ENCODE results near the gene SDK1. TPM values are rescaled to one million over a fixed set of nuclear protein-coding genes. Genes with fewer than 3 reads are reported as not detected.

Gene SDK1
- total and polyA plus RNA-seq, 4 donors = 1.9 to 46.3 (median 12.4) TPM

GRCh38 chr7:4123823-4124222 lies 822.8 kb downstream of the SDK1 start:
- H3K4me1 ChIP-seq (ENCODE audit: control insufficient read depth in 1 of 2, insufficient read depth in 2 of 2, low read length in 2 of 2) = no peaks in the 10 kb centered on the region
- H3K27ac ChIP-seq (ENCODE audit: low read depth in 1 of 2, low read length in 2 of 2) = no peak overlapping the region
- H3K27me3 ChIP-seq (ENCODE audit: control insufficient read depth in 1 of 2, insufficient read depth in 2 of 2, low read length in 1 of 2) = no peaks in the 10 kb centered on the region
- intact Hi-C loops (cut with DNase I) = no loop called here
- no peaks in the 10 kb centered on the region for H3K9me3 ChIP-seq (ENCODE audit: control insufficient read depth, low read length)
- no peak overlapping the region for H3K4me3 ChIP-seq (ENCODE audit: low read length in 2 of 2)
- no peak for ATAC-seq (ENCODE audit: low FRiP score)
- WGBS, 2 donors = 89 to 95% methylated on average over 8 of the region's 8 CpGs
- DNase-seq = peak; percentile 6 to 34
- no peaks in the 10 kb centered on the region for H3K36me3 ChIP-seq (ENCODE audit: control insufficient read depth in 1 of 2, insufficient read depth in 2 of 2, low read length in 1 of 2)

- Histone ChIP-seq H3K4me3 (ENCODE audit: low read length in 2 of 2) (no peak overlapping the region), H3K4me1 (ENCODE audit: control insufficient read depth in 1 of 2, insufficient read depth in 2 of 2, low read length in 2 of 2) (no peaks in the 10 kb centered on the region), H3K9me3 (ENCODE audit: control insufficient read depth, low read length) (no peaks in the 10 kb centered on the region), H3K27ac (ENCODE audit: low read depth in 1 of 2, low read length in 2 of 2) (no peak overlapping the region), H3K27me3 (ENCODE audit: control insufficient read depth in 1 of 2, insufficient read depth in 2 of 2, low read length in 1 of 2) (no peaks in the 10 kb centered on the region), H3K36me3 (ENCODE audit: control insufficient read depth in 1 of 2, insufficient read depth in 2 of 2, low read length in 1 of 2) (no peaks in the 10 kb centered on the region)
- intact Hi-C loops (cut with DNase I) = no loop called here
- 93 to 94% methylated on average over 5 of the region's 5 CpGs for WGBS, 2 donors
- DNase-seq (no peak), ATAC-seq (ENCODE audit: low FRiP score) (no peak)
Observed at GRCh38 chr7:4124556-4125477, 823.8 kb downstream of the SDK1 start.

DNA sequence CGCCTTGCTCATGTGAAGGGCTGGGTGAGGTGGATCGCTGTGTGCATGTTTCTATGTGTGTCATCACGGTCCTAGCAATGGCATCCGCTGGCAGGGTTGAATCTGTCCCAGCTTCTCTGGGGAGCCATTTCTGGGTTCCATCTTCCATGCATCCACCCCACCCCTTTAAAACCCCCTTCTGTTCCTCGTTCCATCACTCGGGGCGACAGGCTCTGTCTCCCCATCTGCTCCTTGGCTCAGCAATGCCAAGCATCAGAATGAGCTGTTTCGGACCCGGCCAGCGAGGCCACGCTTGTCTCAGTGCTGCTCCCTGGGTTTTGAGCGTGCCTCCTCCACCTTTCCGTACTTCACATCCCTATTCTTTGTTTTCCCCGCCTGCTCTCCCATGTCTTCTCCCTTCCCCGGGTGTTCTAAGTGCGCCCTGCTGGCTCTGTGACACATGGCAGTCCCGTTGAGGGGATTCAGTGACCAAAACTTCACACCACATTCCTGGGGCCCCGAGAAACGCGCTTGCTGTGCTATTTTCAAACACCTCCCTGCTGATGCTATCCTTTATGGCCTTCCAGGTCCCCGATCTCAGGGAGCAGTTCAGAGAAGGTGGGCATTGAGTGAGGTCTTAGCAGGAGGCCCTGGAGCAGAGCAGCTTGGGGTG lies 827.0 kb downstream of the SDK1 start:
- H3K4me1 ChIP-seq (ENCODE audit: control insufficient read depth in 1 of 2, insufficient read depth in 2 of 2, low read length in 2 of 2) = no peaks in the 10 kb centered on the region
- H3K27ac ChIP-seq (ENCODE audit: low read depth in 1 of 2, low read length in 2 of 2) = no peak overlapping the region
- no peak overlapping the region for H3K4me3 ChIP-seq (ENCODE audit: low read length in 2 of 2)
- ATAC-seq (ENCODE audit: low FRiP score) = no peak
- intact Hi-C loops (cut with DNase I) = no loop called here
- no peaks in the 10 kb centered on the region for H3K9me3 ChIP-seq (ENCODE audit: control insufficient read depth, low read length)
- H3K27me3 ChIP-seq (ENCODE audit: control insufficient read depth in 1 of 2, insufficient read depth in 2 of 2, low read length in 1 of 2) = no peaks in the 10 kb centered on the region
- WGBS, 2 donors = 92 to 94% methylated on average over 21 of the region's 21 CpGs
- H3K36me3 ChIP-seq (ENCODE audit: control insufficient read depth in 1 of 2, insufficient read depth in 2 of 2, low read length in 1 of 2) = no peaks in the 10 kb centered on the region
- DNase-seq = peak; percentile 6 to 57

DNA sequence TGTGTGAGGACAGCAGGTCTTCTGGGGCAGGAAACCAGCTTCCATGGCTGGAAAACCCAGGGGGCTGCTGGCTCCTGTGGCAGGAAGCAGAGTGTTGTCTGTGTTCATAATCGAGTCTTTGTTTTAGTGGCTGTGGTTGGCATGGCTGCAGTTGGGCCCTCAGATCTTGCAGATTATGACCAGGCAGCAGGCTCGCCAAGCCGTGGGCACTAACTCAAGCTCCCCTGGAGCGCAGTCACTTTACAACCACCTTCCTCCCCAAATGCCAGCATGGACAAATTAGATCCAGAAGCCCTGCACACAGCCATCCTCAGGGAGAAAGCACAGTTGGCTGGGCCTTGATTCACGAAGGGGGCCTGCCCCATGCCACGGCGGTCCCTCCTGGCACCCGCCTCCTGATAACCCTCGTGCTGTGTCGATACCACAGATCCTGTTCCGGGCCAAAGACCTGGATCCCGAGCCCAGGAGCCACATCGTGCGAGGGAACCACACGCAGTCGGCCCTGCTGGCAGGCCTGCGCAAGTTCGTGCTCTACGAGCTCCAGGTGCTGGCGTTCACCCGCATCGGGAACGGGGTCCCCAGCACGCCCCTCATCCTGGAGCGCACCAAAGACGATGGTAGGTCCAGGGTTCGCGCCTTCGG lies 828.5 kb downstream of the SDK1 start:
- Histone ChIP-seq H3K27me3 (ENCODE audit: control insufficient read depth in 1 of 2, insufficient read depth in 2 of 2, low read length in 1 of 2) (no peaks in the 10 kb centered on the region), H3K36me3 (ENCODE audit: control insufficient read depth in 1 of 2, insufficient read depth in 2 of 2, low read length in 1 of 2) (no peaks in the 10 kb centered on the region), H3K4me3 (ENCODE audit: low read length in 2 of 2) (no peak overlapping the region), H3K9me3 (ENCODE audit: control insufficient read depth, low read length) (no peaks in the 10 kb centered on the region), H3K4me1 (ENCODE audit: control insufficient read depth in 1 of 2, insufficient read depth in 2 of 2, low read length in 2 of 2) (no peaks in the 10 kb centered on the region), H3K27ac (ENCODE audit: low read depth in 1 of 2, low read length in 2 of 2) (no peak overlapping the region)
- ATAC-seq (ENCODE audit: low FRiP score) = no peak
- intact Hi-C loops (cut with DNase I) = no loop called here
- peak; percentile 24 to 62 for DNase-seq
- WGBS, 2 donors = 91 to 93% methylated on average over 29 of the region's 29 CpGs

- intact Hi-C loops (cut with DNase I) = no loop called here
- 82 to 83% methylated on average over 7 of the region's 7 CpGs for WGBS, 2 donors
- no peaks in the 10 kb centered on the region for H3K4me1 ChIP-seq (ENCODE audit: control insufficient read depth in 1 of 2, insufficient read depth in 2 of 2, low read length in 2 of 2)
Observed at GRCh38 chr7:4131063-4131462, 830.0 kb downstream of the SDK1 start.

GRCh38 chr7:4132221-4132620 lies 831.2 kb downstream of the SDK1 start:
- intact Hi-C loops (cut with DNase I) = no loop called here
- Histone ChIP-seq H3K36me3 (ENCODE audit: control insufficient read depth in 1 of 2, insufficient read depth in 2 of 2, low read length in 1 of 2) (peaks cover 0 to 2% of the 10 kb centered on the region in 2 donors), H3K27me3 (ENCODE audit: control insufficient read depth in 1 of 2, insufficient read depth in 2 of 2, low read length in 1 of 2) (no peaks in the 10 kb centered on the region), H3K4me3 (ENCODE audit: low read length in 2 of 2) (no peak overlapping the region), H3K27ac (ENCODE audit: low read depth in 1 of 2, low read length in 2 of 2) (no peak overlapping the region), H3K4me1 (ENCODE audit: control insufficient read depth in 1 of 2, insufficient read depth in 2 of 2, low read length in 2 of 2) (no peaks in the 10 kb centered on the region), H3K9me3 (ENCODE audit: control insufficient read depth, low read length) (no peaks in the 10 kb centered on the region)
- ATAC-seq (ENCODE audit: low FRiP score) (no peak), DNase-seq (peak; percentile 5 to 59)
- WGBS, 2 donors = 93 to 95% methylated on average over 14 of the region's 14 CpGs

More at GRCh38 chr7:4131063-4131462, 830.0 kb downstream of the SDK1 start:
- Histone ChIP-seq H3K36me3 (ENCODE audit: control insufficient read depth in 1 of 2, insufficient read depth in 2 of 2, low read length in 1 of 2) (peaks cover 0 to 2% of the 10 kb centered on the region in 2 donors), H3K27ac (ENCODE audit: low read depth in 1 of 2, low read length in 2 of 2) (no peak overlapping the region), H3K9me3 (ENCODE audit: control insufficient read depth, low read length) (no peaks in the 10 kb centered on the region), H3K4me3 (ENCODE audit: low read length in 2 of 2) (no peak overlapping the region), H3K27me3 (ENCODE audit: control insufficient read depth in 1 of 2, insufficient read depth in 2 of 2, low read length in 1 of 2) (no peaks in the 10 kb centered on the region)
- DNase-seq (peak in 1 of 2 donors; percentile 6), ATAC-seq (ENCODE audit: low FRiP score) (no peak)

DNA sequence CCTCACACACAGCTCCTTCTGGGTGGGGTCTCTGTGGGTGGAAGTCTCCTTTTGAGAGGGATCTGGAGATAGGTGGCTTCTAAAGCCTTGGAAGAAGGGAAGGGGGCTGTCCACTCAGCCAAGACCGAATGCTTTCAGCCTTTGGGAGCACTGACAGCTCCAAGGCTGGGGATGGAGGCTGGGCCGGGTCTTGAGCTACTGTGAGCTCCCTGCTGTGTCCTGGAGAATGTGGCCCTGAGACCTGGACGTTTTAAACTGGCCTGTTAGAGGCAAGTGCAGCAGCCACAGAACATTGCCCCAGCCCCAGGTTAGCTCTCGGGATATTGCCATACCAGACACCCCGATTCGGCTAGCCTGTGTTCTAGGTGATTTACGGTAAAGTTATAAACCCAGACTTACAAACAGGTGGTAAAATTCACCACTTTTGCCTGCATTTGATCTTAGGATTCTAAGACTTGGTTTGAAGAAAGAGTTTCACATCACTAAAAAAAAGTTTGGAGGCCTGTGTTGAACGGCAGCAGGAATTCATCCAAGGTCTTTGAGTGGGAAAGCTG lies 832.5 kb downstream of the SDK1 start:
- Histone ChIP-seq H3K9me3 (ENCODE audit: control insufficient read depth, low read length) (no peaks in the 10 kb centered on the region), H3K36me3 (ENCODE audit: control insufficient read depth in 1 of 2, insufficient read depth in 2 of 2, low read length in 1 of 2) (peaks cover 0 to 2% of the 10 kb centered on the region in 2 donors), H3K4me1 (ENCODE audit: control insufficient read depth in 1 of 2, insufficient read depth in 2 of 2, low read length in 2 of 2) (no peaks in the 10 kb centered on the region), H3K27me3 (ENCODE audit: control insufficient read depth in 1 of 2, insufficient read depth in 2 of 2, low read length in 1 of 2) (no peaks in the 10 kb centered on the region), H3K4me3 (ENCODE audit: low read length in 2 of 2) (no peak overlapping the region), H3K27ac (ENCODE audit: low read depth in 1 of 2, low read length in 2 of 2) (no peak overlapping the region)
- WGBS, 2 donors = 80 to 81% methylated on average over 8 of the region's 8 CpGs
- intact Hi-C loops (cut with DNase I) = no loop called here
- no peak for ATAC-seq (ENCODE audit: low FRiP score)
- DNase-seq = peak; percentile 18 to 53

- DNase-seq (peak in 1 of 2 donors; percentile 26), ATAC-seq (ENCODE audit: low FRiP score) (no peak)
- intact Hi-C loops (cut with DNase I) = no loop called here
- H3K36me3 ChIP-seq (ENCODE audit: control insufficient read depth in 1 of 2, insufficient read depth in 2 of 2, low read length in 1 of 2) = peaks cover 0 to 2% of the 10 kb centered on the region in 2 donors
- H3K4me3 ChIP-seq (ENCODE audit: low read length in 2 of 2) = no peak overlapping the region
- H3K27me3 ChIP-seq (ENCODE audit: control insufficient read depth in 1 of 2, insufficient read depth in 2 of 2, low read length in 1 of 2) = no peaks in the 10 kb centered on the region
- H3K27ac ChIP-seq (ENCODE audit: low read depth in 1 of 2, low read length in 2 of 2) = no peak overlapping the region
- no peaks in the 10 kb centered on the region for H3K4me1 ChIP-seq (ENCODE audit: control insufficient read depth in 1 of 2, insufficient read depth in 2 of 2, low read length in 2 of 2)
- 91 to 93% methylated on average over 7 of the region's 7 CpGs for WGBS, 2 donors
- H3K9me3 ChIP-seq (ENCODE audit: control insufficient read depth, low read length) = no peaks in the 10 kb centered on the region
Observed at GRCh38 chr7:4134204-4134603, 833.2 kb downstream of the SDK1 start.
